NOMO-1 treated with dmso at 0.1 percent for 144 hours (cell line): ENCODE results near the gene GUCA1A.

Source experiments
- DNase-seq: peaks from one replicate; lab custom pipeline; 2025; ENCODE audit not compliant: unreplicated experiment; lab: John Stamatoyannopoulos, UW

GUCA1A gene

DNA sequence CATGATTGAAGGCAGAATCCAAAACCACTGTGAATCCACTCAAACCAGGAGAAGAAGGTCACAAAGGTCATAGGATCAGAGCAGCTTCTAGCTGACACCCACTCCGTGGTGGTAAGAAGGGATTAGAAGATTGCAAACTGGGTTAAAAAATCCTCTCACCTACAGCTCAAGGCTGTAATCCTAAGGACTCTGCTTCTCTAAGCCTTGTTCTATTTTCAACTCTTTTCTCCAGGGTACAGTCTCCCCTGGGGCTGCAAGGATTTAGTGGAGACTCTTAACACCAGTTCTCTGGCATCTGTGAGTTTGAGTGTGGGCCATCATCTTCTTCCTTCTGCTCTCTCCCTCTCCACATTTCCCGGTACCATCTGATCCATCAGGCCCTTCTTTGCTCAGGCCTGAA, at the start of gene GUCA1A:
Gene GUCA1A (plus strand): TSS at position 264 of the 400 bp plus-strand sequence. CDS start 250 bp downstream, outside the sequence.
- no peak for DNase-seq

DNA sequence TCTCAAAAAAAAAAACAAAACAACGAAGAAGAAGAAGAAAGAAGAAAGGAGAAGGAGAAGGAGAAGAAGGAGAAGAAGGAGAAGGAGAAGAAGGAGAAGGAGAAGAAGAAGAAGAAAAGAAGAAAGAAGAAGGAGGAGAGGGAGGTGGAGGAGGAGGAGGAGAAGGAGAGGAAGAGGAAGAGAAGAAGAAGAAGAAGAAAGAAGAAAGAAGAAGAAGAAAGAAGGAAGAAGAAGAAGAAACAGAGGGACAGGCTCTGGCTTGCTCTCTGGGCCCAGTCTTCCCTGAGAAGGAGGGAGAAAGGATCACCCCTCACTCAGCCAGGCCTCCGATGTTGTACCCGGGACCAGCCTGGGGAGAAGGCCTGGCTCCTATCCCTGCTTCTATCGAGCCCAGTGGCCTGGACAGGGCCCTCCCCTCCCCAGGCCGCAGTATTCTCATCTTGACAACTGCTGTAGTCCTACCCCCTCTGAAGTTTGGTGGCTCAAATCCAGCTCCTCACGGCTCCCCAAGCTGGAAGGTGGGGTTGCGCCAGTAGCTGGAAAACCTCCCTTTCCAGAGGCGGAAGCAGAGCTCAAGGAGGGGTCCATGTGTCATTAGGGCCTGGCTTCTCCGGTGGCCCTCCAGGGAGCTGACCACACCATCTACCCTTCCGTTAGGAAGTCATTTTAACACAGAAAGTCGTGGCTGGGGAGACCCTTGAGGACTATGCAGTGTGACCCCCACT, 49.6 kb upstream of the GUCA1A start:
- DNase-seq: no peak

DNA sequence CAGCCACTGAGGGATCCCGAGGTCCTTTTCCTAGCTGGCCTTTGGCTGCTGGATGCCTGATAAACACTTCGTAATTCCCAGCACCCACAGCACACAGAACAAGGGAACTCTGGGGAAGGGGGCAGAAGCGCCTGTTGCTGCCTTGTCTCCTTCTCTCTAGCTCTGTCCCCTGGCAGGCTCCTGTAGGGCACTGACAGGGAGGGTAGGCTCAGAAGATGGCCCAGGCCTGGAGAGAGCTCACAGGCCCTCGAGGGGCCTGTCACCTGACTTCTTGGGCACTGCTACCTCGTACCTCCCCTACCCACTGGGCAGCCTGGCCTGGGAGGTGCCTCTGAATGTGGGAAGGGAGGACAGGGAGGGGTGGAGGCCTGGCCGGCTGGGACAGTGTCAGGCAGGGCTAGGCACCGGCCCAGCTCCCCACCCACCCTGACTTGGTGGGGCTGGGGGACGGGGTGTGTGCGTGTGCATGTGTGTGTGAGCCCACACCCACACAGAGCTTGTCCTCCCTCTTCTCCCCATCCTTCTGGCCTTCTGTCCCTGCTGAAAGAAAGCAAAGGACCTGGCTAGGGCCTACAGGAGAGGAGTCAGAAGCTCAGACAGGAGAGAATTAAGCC, 48.8 kb upstream of the GUCA1A start:
- no peak for DNase-seq

GRCh38 chr6:42125231-42125630, 47.9 kb upstream of the GUCA1A start:
- DNase-seq: no peak

DNA sequence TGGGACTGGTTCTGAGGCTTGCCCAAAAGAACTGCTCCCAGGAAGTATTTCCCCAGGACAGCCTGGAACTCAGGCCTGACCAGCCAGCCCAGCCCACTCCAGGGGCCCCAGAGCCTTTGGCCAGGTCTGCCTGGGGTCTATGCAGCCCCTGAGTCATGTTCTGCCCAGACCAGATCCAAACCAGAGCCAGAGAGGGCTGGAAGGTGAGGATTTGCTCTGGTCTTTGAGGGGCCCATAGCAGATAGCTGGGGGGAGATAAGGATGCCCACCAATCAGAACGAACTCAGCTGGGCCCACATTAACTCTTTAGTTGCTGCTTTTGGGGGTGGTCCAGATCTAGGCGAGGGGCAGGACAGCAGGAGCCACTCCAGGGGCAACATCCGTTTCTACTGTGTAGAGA, 47.5 kb upstream of the GUCA1A start:
- DNase-seq: no peak

DNA sequence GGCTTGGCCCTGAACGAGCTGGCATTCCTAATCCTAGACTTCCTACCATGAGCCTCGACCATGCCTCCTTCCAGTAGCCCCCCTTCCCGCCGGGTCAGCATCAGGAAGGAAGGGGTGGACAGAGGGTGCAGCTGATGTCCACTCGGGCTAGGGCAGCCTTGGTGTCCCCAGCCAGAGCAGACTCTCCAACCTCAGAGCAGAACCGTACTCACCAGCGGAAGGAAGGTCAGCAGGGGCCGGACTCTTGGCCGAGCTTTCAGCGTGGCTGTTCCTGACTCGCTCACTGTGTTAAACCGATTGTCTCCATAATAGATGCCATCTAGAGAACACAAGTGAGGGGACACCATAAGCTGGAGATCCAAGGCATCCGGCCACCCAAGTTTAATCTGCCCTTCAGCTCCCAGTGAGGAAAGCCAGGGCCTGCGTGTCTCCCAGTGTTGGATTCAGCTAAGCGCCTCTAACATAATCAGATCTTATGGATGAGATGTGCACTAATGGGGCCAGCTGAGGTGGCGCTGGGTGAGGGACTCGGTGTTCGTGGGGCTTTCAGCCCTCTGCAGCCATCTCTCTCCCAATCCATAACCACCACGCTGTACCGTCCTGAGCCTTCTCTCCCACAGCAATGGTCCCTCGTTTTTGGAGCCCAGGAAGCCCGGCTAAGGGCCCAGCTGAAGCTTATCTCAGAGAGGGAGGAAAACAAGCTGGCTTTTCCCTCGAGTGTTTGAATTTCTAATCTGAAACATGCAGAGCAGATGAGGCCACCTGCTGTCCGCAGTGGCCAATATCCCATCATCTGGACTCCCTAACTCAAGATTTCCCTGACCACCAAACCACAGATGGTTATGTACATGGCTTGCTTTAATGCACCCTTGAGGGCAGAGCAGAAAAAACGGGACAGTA, 44.5 kb upstream of the GUCA1A start:
- DNase-seq: no peak

- DNase-seq: no peak
Measured at GRCh38 chr6:42129360-42129676, 43.8 kb upstream of the GUCA1A start.

DNA sequence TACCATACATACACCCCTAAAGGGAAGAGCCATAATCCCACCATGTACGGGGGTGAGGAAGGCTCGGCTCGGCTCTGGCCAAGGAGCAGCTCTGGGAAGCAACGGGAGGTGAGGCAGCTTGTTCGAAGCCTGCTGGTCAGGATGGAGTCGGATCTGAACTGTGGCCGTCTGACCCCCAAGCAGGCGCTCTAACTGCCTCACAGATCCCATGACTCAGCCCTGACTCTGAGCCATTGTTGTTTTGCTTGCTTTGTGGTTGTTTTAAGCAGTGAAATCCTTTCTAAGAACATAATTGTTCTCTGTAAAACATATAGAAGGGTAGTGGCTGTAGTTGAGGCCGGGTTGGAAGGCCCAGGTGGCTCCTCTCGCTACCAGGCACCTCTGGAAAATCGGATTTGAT, 41.6 kb upstream of the GUCA1A start:
- DNase-seq: no peak

- DNase-seq: no peak
Measured at GRCh38 chr6:42133926-42134325, 39.2 kb upstream of the GUCA1A start.

DNA sequence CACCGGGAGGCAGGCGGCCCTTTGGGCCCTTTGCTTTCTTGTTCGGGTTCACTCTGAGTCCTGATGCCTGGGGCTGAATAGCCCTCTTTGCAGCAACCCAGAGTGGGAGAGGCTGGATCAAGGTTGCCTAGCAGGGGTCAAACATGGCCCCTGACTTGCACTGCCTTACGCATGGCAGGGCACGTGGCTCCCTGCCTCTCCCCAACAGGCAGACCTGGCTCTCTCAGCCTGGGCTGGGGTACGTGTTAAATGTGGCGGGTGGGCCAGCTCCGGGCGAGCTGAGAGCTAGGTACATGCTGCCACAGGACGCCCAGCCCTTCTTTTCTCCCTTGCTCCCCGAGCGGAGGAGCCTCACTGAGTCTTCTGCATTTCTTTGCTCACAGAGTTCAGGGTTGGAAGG, 38.0 kb upstream of the GUCA1A start:
- no peak for DNase-seq

DNA sequence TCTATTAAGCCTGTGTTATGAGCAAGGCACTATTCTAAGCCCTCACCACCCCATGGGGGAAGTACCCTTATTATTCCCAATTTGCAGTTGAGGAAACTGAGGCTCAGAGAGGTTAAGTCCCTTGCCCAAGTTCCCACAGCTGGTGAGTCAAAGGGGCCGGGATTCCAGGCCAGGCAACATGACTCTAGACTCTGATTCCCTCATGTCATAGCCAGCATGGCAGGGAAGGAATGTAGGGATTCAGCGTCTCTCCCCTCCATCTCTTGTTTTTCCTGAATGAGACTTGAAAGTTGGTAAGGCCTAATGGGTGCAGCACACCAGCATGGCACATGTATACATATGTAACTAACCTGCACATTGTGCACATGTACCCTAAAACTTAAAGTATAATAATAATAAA, 37.4 kb upstream of the GUCA1A start:
- no peak for DNase-seq

- DNase-seq: no peak
Measured at GRCh38 chr6:42136508-42137193, 36.5 kb upstream of the GUCA1A start.

DNA sequence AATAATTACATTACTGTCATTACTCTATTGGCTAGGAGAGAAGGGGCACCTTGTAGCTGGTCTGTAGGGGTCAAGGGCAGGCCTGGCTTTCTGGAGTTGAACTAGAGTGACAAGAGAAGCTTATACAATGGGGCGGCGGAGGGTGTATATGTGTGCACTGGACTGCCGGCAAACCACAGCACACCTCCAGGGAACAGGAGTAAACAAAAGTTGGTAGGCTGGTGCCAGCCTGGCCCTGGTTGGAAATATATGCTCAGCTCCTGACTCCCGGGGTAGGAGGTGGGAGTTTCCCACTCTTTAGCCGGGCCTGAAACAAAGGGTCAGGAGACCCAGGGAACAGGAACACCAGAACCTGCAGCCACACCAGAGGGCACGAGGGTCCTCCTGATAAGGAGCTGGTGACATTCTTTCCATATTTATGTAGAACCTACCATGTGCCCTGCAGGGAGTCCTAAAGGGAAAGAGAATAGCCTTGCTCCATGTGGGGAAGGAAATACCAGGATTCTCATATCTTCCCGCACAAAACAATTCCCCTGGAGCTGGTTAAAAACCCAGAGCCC, 35.9 kb upstream of the GUCA1A start:
- no peak for DNase-seq

DNA sequence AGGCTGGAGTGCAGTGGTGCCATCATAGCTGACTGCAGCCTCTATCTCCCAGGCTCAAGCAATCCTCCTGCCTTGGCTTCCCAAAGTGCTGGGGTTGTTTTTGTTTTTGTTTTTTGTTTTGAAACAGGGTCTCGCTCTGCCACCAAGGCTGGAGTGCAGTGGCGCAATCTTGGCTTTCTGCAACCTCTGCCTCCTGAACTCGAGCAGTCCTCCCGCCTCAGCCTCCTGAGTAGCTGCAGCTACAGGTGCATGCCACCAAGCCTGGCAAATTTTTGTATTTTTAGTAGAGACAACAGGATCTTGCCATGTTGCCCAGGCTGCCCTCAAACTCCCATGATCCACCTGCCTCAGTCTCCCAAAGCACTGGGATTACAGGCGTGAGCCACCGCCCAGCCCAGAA, 35.0 kb upstream of the GUCA1A start:
- no peak for DNase-seq

GRCh38 chr6:42138630-42139619, 34.2 kb upstream of the GUCA1A start:
- DNase-seq: no peak

- peak; percentile 76 for DNase-seq
Measured at GRCh38 chr6:42140032-42140431, 33.1 kb upstream of the GUCA1A start.

DNA sequence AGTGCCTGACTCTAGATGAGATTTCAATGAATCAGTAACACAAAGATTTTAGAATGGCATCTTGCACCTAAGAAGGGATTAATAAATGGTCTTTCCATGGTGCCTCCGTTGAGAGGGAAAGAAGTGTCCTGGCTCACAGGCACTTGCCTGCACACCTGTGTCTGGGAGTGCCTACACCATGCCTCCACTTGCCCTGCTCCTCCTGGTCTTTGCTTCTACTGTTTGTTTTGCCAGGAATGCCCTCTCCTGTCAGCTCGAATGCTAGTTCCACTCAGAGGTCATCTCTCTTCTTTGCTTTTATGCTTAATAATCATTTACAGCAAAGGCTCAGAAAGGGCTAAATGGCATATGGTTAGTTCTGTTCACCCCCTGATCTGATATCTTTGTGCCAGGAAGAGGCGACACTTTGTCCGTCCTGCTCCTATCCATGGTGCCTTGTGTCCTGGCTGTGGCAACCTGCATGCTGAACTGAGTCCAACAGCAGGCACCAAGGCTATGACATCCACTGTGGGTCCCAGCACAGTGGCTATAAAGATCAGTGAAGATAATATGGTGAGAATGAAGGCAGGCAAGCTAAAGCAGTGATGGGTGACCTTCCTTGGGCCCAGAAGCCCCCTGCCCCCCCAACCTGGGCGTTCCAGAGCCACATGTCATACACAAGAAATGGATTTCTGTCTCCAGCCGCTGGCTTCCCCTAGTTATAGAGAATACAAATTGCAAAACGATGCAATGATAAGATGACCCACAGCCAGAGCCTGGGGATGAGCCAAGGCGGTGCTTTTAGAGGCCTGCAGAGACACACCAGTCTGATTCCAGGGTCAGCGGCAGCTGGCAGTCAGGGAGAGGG, 32.2 kb upstream of the GUCA1A start:
- DNase-seq: no peak

DNA sequence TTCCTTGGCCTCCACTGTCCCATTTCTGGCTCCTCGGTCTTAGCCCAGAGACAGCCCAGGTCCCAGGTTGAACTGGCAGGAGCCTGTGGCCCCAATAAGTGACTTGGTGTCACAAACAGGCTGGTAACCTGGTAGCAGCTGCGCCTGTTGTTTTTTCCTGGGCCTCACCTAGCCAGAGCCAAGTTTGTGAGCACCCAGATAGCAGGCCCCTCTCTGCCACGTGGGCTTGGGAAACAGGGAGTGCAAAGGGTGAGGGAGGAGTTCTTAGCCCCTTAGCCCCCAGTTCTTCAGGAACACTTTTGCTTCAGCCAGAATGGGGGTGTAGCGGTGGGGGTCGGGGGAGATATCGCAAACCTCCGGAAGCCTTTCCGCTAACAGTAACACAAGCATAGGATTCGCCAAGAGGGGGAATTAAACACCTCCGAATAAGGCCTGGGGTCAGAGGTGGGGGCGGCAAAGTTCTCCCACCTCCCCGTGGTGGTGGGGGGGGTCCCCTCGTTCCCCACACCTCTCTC, 31.5 kb upstream of the GUCA1A start:
- no peak for DNase-seq
